ENCODE results near the gene PLPP2.
"Not testable (repeated sequence)": the region's sequence is repeated elsewhere in the genome, so short reads cannot be mapped to it uniquely, and the experiment has no call there.

The PLPP2 gene

DNA sequence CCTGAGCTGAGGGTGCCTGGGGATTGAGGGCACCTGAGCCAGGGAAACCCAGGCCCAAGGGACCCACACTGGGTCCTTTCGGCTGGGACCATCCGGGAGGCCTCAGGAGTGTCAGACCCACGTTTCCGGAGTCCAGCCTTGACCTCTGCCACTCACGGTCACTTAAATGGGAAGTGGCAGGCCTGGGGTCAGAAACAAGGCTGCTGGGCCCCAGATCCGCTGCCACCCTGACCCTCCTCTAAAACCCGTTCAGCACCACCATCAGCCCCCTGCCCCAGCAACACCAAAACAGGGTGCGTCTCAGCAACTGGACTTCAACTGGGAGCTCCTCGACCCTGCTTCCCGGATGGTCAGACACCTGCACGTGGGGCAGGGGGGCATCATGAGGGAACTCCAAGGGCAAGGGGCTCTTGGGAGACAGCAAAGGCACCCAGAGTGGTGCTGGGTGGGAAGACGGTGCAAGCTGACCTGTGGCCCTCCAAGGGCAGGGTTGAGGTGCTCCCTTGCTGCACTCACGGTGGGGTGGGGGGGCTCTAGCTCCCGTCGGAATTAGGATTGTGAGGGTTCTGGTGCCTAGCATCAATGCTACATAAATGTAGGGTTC, 1.2 kb upstream of the PLPP2 start:
- DNase-seq, result no peak

- no peak for DNase-seq
Observed at GRCh38 chr19:291561-292280, 518 bp upstream of the PLPP2 start.

- no peak for DNase-seq
Observed at GRCh38 chr19:290372-291005, 714 bp downstream of the PLPP2 start.

GRCh38 chr19:289651-290371, 1.4 kb downstream of the PLPP2 start:
- no peak for DNase-seq

DNA sequence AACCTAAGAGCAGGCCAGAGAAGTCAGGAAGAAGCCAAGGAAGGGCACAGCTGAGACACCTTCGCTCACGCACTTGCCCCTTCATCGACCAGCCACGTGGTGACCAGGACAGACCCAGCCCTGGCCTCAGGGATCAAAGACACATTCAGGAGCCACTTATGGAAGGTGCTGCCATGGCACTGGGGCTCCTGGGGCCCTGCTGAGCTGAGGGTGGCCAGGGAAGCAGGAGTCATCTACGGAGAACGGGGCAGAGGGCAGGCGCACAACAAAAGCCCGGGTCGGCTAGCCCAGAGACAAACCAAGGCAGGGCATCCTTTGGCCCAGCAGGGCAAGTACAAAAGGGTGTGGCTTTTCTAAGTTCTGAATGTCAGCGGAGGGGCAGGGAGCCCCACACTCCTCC, 2.3 kb downstream of the PLPP2 start:
- DNase-seq, result no peak

DNA sequence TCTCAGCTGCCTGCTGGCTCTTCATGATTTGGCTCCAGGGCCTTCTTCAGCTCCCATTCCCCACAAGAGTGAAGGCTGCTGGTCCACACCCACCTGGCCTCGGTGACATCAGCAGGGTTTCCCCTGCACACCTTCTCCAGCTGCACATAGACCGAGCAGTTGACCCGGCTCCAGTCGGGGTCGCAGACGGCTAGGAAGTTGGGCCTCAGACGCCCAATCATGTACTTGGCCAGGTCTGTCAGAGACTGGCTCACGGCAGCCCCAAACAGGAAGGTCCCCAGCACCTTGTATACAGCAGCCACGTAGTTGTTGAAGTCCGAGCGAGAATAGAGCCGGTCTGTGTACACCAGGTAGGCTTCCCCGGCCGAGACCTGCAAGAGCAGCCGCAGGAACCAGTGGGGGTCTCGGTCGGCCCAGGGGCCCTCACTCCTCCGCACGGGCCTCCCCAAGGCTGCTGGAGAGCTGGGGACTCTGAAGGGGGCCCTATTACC, 3.8 kb downstream of the PLPP2 start:
- no peak for DNase-seq

DNA sequence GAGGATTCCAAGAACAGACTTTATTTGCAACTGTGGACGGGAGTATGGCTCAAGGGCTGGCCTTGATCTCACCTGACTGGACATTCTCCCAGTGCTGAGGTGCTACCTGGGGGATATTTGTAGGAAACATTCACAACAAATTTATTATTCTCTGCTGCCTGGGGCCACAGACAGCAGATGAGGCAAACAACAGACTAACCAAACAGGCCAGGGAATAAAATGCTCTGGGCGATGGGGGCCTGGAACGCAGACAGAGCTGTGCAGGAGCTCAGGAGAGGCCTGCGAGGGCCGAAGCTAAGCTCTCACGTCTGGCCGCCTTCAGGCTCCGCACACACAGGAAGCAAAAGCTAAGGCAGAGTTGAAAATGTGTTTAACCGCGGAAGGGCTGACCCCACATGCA, 7.8 kb downstream of the PLPP2 start:
- no peak for DNase-seq

GRCh38 chr19:282501-282900, 8.7 kb downstream of the PLPP2 start:
- DNase-seq, result no peak

- DNase-seq, result peak; percentile 10
Observed at GRCh38 chr19:281992-282391, 9.2 kb downstream of the PLPP2 start.

DNA sequence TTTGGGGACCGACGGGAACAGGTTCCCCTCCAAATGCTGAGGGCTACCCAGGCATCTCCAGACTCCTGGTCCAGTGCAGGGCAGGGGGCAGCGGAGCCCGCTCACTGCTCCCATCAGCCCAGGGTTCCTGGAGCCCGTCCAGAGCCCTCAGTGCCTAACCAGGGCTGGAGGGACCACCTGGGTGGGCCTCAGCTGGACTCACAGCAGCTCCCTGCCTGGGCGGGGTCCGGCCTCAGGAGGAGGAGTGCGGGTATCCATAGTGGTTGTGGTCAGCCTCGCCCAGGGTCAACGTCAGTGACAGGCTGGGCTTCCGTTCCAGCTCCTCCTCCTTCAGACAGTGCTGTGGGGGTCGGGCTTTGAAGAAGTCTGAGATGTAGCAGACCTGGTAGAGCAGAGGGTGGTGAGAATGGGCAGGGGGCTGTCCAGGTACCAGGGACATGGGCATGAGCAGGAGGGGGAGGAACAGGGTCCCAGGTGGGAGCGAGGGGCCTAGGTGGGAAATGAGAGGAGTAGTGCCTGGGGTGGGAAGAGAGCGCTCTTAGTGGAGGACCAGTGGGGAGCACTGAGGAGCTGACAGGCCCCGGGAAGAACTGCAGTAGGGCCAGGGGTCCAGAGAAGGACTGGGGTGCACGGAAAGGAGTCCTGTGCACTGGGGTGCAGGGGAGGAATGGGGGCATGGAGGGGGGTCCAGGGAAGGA, 9.9 kb downstream of the PLPP2 start:
- DNase-seq, result no peak

GRCh38 chr19:280541-281009, 10.6 kb downstream of the PLPP2 start:
- peak; percentile 92 for DNase-seq

- no peak for DNase-seq
Observed at GRCh38 chr19:279656-280055, 11.5 kb downstream of the PLPP2 start.

DNA sequence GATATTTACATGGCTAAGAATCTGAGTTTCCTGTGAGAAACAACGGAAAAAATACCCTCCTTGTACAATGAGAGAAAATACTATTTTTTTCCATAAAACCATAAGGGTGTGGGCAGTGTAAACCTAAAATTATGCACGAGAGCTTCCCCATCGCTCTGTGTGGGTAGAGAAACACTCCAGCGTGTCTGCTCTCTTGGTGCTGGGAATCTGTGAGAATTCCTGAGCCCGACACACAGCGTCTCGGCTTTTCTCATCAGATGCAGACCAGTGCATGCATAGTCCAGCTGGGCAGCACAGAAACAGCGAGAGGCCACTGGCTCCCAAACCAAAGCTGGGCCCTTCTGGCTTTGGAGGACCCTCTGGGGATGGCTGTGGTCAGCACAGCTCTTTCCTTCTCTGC, 12.0 kb downstream of the PLPP2 start:
- DNase-seq, result no peak

DNA sequence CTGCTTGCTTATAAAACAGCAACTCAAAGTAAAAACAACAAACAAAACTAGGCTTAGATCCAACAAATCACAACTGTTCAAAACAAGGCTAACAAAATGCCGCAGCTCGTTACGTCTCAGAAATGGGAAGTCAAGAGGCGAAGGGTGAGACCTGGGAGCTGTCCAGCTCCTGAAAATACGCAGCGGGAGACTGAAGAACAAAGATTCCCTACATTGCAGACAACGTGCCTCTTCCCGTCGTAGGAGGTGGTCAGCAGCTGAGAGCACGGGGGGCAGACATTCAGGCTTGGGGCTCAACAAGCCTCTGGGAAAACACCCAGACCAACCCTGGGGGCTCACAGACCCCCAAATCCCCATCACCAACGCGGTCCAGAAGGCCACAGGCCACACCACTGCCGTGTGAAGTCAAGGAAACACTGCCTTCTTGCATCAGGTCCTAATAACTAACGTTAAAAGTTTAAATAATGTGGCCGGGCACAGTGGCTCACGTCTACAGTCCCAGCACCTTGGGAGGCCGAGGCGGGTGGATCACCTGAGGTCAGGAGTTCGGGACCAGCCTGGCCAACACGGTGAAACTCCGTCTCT, 13.5 kb downstream of the PLPP2 start:
- DNase-seq, result no peak

DNA sequence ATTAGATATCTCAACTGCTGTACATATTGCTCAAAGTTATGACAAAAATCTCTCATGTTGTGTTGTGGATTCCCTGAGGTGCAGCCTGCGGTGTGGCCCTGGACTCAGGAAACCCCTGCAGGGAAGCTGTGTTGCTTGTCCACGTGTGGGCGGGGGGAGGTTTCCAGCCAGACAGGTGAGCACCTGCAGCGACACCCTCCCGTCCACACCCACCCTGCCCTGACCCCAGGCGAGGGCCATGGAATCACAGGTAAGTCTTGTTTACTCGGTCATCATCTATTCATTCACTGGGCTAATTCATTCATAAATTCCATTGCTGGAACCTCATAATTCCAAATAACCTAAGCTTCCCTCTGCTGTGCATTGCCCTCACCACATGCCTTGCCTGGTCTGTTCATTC, 14.1 kb downstream of the PLPP2 start:
- no peak for DNase-seq

DNA sequence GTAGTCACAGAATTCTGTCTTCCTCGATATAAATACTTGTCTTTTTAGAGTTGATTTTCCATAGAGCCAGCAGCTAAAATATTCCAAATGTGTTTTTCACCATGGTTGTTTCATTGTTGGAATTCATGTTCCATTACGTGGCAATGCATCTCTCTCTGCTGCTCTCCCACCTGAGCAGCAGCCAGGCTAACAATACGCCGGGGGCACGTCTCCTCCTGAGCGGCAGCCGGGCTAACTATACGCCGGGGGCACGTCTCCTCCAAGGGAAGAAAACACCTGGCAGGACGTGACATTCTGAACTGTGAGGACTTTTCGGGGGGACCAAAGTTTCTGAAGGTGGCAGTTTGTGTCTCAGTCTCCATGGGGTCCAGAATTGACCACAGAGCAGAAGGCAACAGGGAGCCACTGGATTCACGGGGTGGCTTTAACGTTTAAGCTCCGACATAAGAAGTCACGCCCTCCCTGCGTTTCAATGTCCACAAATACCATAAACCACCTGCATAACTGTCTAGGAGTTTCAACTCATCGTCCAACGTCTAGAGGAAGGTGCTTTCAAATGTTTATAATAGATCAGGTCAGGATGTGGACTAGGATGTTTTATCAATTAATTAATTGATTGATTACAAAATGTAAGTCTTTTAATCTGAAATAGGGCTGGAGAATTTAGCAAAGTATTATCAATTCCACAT, 15.1 kb downstream of the PLPP2 start:
- no peak for DNase-seq

- DNase-seq, result no peak
Observed at GRCh38 chr19:275000-275399, 16.2 kb downstream of the PLPP2 start.

DNA sequence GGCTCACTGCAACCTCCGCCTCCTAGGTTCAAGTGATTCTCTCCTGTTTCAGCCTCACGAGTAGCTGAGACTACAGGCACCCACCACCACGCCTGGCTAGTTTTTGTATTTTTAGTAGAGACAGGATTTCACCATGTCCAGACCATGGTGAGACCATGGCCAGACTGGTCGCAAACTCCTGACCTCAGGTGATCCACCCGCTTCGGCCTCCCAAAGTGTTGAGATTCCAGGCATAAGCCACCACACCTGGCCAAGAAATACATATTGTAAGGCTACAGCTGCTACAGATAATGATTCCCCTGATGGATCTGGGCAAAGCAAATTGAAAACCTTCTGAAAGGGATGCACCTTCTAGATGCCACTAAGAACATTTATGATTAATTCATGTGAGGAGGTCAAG, 17.8 kb downstream of the PLPP2 start:
- DNase-seq, result no peak

DNA sequence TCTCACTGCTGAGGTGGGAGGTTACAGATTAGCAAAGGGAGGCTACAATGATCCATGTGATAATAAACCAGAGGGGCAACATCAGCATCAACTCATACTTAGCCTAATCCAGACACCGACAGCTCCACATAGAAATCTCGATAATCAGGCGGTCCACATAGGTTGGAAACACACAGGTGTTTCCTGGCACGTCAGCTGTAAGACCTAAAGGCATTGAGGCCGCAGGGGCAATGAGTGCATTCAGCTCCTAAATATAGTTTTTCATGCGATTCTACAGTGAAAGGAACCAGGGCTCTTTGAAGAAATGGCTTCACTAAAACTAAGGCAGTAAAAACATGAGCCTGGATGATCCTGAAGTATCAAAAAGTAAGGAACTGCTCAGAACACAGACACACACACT, 19.3 kb downstream of the PLPP2 start:
- no peak for DNase-seq

- not testable (repeated sequence) for DNase-seq
Observed at GRCh38 chr19:270766-271318, 20.4 kb downstream of the PLPP2 start.

DNA sequence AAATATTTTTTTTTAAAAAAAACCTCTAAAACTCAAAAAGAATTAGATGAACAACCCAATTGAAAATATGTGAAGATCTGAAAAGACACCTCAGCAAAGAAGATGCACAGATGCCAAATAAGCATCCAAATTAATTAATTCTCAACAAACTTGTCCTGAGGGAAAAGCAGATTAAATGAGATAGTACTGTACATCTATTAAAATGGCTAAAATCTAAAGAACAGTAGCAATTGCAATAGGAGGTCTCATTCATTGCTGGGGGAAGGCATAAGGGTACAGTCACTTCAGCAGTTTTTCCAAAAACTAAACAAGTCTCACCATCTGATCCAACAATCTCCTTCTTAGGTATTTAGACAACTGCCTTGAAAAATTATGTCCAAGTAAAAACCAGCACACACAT, 22.0 kb downstream of the PLPP2 start:
- DNase-seq, result no peak

DNA sequence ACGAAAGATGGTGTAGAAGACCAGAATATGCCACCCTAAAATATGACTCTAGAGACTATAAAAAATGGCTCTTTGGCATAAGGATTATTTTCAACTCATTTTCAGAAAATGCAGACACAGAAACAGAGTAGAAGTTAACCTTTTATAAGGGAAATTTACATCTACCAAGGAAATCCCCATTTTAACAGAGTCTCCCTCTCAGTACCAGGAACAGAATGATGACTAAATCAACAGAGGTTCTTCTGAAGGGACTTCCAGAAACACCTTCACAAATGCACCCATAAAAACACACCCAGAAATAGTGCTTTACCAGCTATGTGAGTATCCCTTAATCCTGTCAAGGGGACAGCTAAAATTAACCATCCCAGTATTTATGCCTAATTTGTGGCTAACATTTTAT, 29.1 kb downstream of the PLPP2 start:
- no peak for DNase-seq
